ENCODE results near the gene ADAMTSL3. TPM values are rescaled to one million over a fixed set of nuclear protein-coding genes. Genes with fewer than 3 reads are reported as not detected.

The ADAMTSL3 gene
- total RNA-seq, 1 experiment from 2014 or later = 0.07 TPM

DNA sequence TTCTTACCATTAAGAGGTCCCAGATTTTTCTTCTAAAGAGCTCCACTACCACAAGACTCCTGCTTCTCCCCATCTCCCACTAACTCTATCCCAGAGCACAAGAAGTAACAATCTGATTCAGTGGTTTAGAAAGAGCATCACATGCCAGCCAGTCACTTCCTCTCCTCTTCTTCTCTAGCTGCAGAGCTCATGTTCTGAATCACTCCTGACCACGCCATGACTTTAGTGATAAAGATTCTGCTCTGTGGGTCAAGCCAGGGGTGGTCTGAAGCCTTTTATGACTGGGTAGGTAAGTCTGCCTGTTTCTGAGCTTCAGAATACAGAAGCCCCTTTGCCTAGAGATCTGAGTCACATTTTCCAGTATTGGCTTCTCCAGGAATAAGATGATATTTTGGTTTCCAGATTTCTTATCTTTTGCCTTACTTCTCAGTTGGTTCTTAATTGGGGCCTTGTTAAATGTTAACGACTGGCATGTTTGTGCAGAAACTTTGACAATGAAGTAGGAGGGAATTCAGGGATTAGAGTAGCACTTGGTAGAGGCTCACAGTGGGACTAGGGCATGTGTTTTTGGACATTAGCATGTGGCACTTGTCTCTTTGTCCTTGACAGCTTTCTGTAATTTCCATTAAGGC is 27.6 kb upstream of the ADAMTSL3 start:
- DNase-seq = no peak
- H3K27me3 Mint-ChIP-seq (ENCODE audit: insufficient read depth, unreplicated experiment) = no peaks in the 10 kb centered on the region
- no peaks in the 10 kb centered on the region for H3K9me3 ChIP-seq
- no peak overlapping the region for H3K27ac Mint-ChIP-seq (ENCODE audit: unreplicated experiment)
- H3K9me3 Mint-ChIP-seq (ENCODE audit: unreplicated experiment) = no peaks in the 10 kb centered on the region
- ChIA-PET POLR2A (no interaction called here), CTCF (no interaction called here)
- H3K4me3 ChIP-seq (ENCODE audit: low read depth, low read length) = no peak overlapping the region
- H3K4me3 Mint-ChIP-seq (ENCODE audit: unreplicated experiment) = no peak overlapping the region
- no peaks in the 10 kb centered on the region for H3K36me3 Mint-ChIP-seq (ENCODE audit: insufficient read depth, unreplicated experiment)
- intact Hi-C loops (cut with micrococcal nuclease; ENCODE audit: unreplicated experiment) = no loop called here
- H3K36me3 ChIP-seq (ENCODE audit: control insufficient read depth, insufficient read depth, low read length) = no peaks in the 10 kb centered on the region
- no peak for TF ChIP-seq CTCF (IDR thresholded peaks at IDR 0.05; ENCODE audit: insufficient read depth in 1 of 2, low read depth in 1 of 2, low read length in 1 of 2, severe bottlenecking in 1 of 2, unreplicated experiment in 1 of 2)
- no TSS peak for BruUV-seq (replicated peaks)
- H3K4me1 ChIP-seq = no peaks in the 10 kb centered on the region
- no peaks in the 10 kb centered on the region for H3K4me1 Mint-ChIP-seq (ENCODE audit: low read depth, unreplicated experiment)
- no peaks in the 10 kb centered on the region for H3K27me3 ChIP-seq (replicated peaks; ENCODE audit: control insufficient read depth, insufficient read depth, low read length)

- H3K4me3 Mint-ChIP-seq (ENCODE audit: unreplicated experiment) = no peak overlapping the region
- H3K36me3 Mint-ChIP-seq (ENCODE audit: insufficient read depth, unreplicated experiment) = no peaks in the 10 kb centered on the region
- intact Hi-C loops (cut with micrococcal nuclease; ENCODE audit: unreplicated experiment) = no loop called here
- H3K4me3 ChIP-seq (ENCODE audit: low read depth, low read length) = no peak overlapping the region
- no peaks in the 10 kb centered on the region for H3K9me3 ChIP-seq
- H3K36me3 ChIP-seq (ENCODE audit: control insufficient read depth, insufficient read depth, low read length) = no peaks in the 10 kb centered on the region
- TF ChIP-seq CTCF (IDR thresholded peaks at IDR 0.05; ENCODE audit: insufficient read depth in 1 of 2, low read depth in 1 of 2, low read length in 1 of 2, severe bottlenecking in 1 of 2, unreplicated experiment in 1 of 2) = no peak
- H3K4me1 Mint-ChIP-seq (ENCODE audit: low read depth, unreplicated experiment) = no peaks in the 10 kb centered on the region
- H3K27me3 ChIP-seq (replicated peaks; ENCODE audit: control insufficient read depth, insufficient read depth, low read length) = no peaks in the 10 kb centered on the region
- POLR2A ChIA-PET = no interaction called here
- H3K9me3 Mint-ChIP-seq (ENCODE audit: unreplicated experiment) = no peaks in the 10 kb centered on the region
- H3K27ac Mint-ChIP-seq (ENCODE audit: unreplicated experiment) = no peak overlapping the region
- no peak for DNase-seq
- no TSS peak for BruUV-seq (replicated peaks)
- CTCF ChIA-PET = no interaction called here
- peaks cover 4% of the 10 kb centered on the region for H3K27me3 Mint-ChIP-seq (ENCODE audit: insufficient read depth, unreplicated experiment)
- H3K4me1 ChIP-seq = no peaks in the 10 kb centered on the region
Measured at GRCh38 chr15:83631534-83631933, 22.4 kb upstream of the ADAMTSL3 start.

- TF ChIP-seq CTCF (IDR thresholded peaks at IDR 0.05; ENCODE audit: insufficient read depth in 1 of 2, low read depth in 1 of 2, low read length in 1 of 2, severe bottlenecking in 1 of 2, unreplicated experiment in 1 of 2) = no peak
- H3K36me3 ChIP-seq (ENCODE audit: control insufficient read depth, insufficient read depth, low read length) = no peaks in the 10 kb centered on the region
- peaks cover 9% of the 10 kb centered on the region for H3K27me3 Mint-ChIP-seq (ENCODE audit: insufficient read depth, unreplicated experiment)
- H3K9me3 ChIP-seq = no peaks in the 10 kb centered on the region
- intact Hi-C loops (cut with micrococcal nuclease; ENCODE audit: unreplicated experiment) = no loop called here
- H3K4me1 Mint-ChIP-seq (ENCODE audit: low read depth, unreplicated experiment) = no peaks in the 10 kb centered on the region
- CTCF ChIA-PET = no interaction called here
- BruUV-seq (replicated peaks) = no TSS peak
- no peaks in the 10 kb centered on the region for H3K4me1 ChIP-seq
- DNase-seq = no peak
- no peaks in the 10 kb centered on the region for H3K27me3 ChIP-seq (replicated peaks; ENCODE audit: control insufficient read depth, insufficient read depth, low read length)
- no peak overlapping the region for H3K4me3 ChIP-seq (ENCODE audit: low read depth, low read length)
- H3K27ac Mint-ChIP-seq (ENCODE audit: unreplicated experiment) = no peak overlapping the region
- no peak overlapping the region for H3K4me3 Mint-ChIP-seq (ENCODE audit: unreplicated experiment)
- no peaks in the 10 kb centered on the region for H3K36me3 Mint-ChIP-seq (ENCODE audit: insufficient read depth, unreplicated experiment)
- POLR2A ChIA-PET = no interaction called here
- peaks cover 13% of the 10 kb centered on the region for H3K9me3 Mint-ChIP-seq (ENCODE audit: unreplicated experiment)
Measured at GRCh38 chr15:83643201-83643600, 10.7 kb upstream of the ADAMTSL3 start.

Measured in Caco-2 (cell line).